Measurements from ENCODE around the gene STK10. TPM values are rescaled to one million over a fixed set of nuclear protein-coding genes. Genes with fewer than 3 reads are reported as not detected.
"Not testable (repeated sequence)": the region's sequence is repeated elsewhere in the genome, so short reads cannot be mapped to it uniquely, and the experiment has no call there.

STK10 gene
- total RNA-seq, 1 donor from 2014 or later: 8.8 TPM

DNA sequence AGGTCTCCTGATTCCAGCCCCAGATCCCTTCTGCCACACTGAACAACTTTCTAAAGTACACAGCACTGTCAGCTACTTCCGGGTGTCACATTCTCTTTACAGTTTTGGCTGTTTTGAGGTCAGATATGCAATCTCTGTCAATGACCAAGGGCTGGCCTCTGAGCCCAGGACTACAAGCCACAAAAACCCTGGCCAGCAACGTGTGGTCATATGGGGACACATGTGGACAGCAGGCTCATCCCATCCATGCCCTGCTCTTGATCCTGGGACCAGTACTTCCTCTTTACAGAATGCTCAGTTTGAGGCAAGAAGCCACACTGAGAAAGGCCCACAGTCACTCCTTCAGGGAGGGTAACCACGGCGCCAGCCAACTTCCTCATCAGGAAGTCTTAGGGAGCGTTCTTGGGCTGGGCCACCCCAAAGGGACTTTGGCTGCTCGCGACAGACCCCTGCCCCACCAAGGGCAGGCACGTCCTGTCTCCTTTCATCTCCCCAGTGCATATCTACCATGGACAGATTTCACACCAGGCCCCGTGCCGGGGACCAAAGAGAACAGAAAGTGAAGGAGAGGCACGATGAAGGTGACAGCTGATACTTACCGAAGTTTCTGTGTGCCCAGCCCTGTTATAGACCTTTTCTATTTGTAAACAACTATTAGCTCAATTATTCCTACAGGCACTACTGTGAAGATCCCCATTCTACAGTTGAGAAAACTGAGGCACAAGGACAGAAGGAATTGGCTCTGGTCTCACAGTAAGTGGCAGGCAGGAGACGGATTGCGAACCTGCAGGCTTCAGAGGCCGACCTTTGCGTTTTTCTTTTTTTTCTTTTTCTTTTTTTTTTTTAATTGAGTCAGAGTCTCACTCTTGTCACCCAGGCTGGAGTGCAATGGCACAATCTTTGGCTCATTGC is 37.3 kb downstream of the STK10 start:
- ATAC-seq (ENCODE audit: poor library complexity) (peak; percentile 80), DNase-seq (peak; percentile 84)
- intact Hi-C loops (cut with DNase I): no loop called here

DNA sequence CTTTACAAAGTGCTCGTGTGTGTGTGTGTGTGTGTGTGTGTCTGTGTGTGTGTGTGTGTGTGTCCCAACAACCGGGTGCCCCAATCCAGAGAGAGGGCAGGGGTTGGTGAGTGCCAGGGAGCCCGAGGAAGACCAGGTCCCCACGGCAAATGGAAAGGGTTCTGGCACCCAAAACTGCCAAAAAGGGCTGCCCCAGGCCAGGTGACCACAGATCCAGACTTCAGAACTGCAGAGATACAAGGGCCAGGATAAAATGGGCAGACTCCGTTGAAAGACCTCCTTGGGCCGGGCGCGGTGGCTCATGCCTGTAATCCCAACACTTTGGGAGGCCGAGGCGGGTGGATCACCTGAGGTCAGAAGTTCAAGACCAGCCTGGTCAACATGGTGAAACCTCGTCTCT is 38.5 kb downstream of the STK10 start:
- DNase-seq; ATAC-seq (ENCODE audit: poor library complexity); intact Hi-C loops (cut with DNase I): not testable (repeated sequence)

DNA sequence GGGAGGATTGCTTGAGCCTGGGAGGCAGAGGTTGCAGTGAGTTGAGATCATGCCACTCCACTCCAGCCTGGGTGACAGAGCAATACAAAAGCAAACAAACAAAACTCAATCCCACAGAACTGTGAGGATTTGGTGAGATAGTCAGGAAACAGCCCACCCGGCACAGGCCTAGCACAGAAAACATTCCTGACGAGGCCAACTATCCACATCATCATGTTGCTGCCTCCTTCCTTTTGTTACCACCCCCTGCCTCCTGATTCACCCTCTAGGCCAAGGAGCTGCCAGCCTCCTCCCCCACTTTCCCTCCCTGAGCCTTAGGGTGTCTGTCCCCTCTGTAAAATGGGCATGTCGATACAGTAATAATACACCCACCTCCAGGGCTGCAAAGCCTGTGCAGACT is 39.0 kb downstream of the STK10 start:
- DNase-seq: no peak
- intact Hi-C loops (cut with DNase I): no loop called here
- no peak for ATAC-seq (ENCODE audit: poor library complexity)

DNA sequence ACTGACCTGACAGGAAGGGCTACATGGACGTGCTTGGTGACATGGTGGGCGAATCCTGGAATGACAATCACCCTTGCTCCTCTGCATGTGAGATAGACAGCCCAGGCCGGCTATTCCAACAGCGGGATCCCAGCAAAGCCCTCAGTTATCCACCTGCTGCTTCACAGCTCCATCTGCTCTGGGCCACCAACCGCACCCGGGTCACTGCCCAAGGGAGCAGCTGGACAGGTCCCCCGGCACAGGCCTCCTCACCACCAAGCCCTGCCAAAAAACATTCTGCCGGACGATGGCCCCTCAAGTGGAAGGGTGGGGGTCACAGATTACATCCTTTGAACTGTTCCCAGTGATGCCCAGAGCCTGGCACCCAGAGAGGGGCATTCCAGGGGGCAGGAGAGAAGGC is 39.6 kb downstream of the STK10 start:
- no peak for ATAC-seq (ENCODE audit: poor library complexity)
- intact Hi-C loops (cut with DNase I): no loop called here
- no peak for DNase-seq

DNA sequence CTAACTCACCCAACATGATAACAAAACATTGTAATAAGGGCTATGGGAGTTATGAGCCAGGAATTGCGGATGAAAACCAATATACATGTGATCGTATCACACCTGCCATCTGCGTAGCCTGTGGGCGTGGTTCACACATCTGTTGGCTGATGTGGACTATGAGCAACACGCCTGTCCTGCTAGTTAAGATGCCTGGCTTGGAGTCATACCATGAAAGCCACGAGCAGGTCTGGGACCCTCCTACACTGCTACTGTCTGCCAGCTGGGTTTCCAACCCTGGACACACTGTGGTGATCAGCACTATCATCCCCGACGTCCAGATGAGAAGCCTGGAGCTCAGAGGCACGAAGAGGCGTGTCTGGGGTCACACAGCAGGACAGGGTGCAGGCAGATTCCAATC is 40.2 kb downstream of the STK10 start:
- intact Hi-C loops (cut with DNase I): no loop called here
- DNase-seq (peak; percentile 18), ATAC-seq (ENCODE audit: poor library complexity) (no peak)

DNA sequence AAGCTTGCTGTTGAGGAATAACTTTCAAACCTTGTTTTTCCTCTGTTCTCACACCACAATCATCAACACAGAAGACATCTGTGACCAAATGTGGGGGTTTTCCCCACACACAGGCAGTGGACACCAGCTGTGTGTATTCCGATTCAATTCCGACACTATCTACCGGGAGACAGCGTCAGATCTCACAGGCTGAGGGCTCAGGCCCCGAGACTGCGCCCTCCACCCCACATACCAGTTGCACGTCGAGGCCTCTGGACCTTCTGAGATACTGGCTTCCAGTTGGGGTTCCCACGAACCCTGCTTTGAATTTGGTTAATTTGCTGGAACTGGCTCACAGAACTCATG is 41.3 kb downstream of the STK10 start:
- ATAC-seq (ENCODE audit: poor library complexity) (no peak), DNase-seq (no peak)
- intact Hi-C loops (cut with DNase I): no loop called here

DNA sequence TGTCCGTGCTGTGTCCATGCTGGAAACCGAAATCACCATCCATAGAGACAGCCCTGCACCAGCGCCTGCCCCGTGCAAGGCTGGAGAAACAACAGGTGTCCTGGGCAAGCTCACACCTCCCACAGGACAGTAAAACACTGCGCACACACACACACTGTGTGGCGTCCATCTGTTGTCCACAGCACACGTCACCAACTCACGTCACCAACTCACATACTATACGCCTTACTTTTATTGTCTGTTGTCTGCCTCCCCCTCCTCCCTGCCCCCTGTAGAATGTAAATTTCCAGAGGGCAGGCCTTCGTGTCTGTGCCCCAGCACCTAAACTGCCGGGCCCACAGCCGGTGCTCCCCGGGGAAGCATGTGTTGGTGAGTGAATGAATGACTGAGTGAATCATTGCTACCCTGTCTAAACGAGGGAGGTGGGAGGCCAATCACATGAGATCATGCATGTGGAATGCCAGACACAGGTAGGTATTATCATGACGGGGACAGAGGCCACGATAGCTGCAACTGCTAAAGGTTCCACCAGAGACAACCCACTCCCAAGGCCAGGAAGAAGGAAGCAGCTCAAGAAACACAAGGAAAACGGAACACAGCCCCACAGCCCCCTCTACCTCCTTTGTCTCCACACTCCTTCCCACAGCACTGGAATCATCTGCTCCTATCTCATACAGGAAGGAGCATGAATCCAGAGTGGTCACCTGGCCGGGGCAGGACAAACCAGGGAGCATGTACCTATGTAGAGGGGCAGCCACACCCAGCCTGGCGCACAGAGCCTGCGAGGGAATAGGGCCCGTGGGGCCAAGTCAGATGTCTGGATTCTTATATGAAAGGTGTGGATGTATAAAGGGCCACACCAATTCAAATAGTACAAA is 41.9 kb downstream of the STK10 start:
- DNase-seq (no peak), ATAC-seq (ENCODE audit: poor library complexity) (no peak)
- intact Hi-C loops (cut with DNase I): no loop called here

DNA sequence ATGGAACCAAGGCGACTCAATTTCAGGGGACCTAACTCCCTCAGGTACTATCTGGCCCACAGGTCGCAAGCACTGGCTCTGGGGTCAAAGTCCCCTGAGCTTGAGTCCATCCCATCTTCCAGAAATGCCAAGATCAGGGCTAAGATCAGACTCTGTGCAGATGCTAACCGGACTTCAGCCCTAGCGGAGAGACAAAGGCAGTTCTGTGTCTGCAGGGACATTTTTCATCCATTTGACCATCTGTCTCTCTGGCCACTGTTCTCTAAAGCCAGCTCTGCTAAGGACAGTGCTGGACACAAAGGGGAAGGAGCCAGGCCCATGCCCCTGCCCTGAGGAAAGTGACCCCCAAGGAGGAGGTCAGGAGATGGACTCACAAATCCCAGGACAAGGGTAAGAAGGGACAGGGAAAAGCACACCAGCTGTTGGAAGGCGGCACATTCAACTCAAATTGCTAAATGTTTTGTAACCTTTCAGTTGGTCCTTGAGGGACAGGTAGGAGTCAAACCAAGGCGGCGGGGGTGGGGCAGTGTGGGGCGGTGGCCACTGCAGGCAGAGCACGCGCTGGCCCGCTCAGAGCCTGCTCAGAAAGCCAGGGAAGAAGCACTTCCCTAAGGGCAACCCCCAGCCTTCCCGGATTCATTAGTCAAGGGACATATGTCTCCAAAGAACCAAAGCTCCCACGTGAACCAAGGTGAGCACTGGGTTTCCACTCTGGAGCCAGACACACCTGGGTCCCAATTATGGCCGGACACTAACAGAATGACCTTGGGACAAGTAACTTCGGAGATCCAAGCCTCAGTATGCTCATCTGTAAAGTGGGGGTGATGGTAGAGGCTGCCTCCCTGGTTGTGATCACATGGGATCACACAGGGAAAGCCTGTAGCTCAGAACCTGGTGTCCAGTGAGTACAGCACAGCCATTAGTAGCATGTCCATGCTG is 42.8 kb downstream of the STK10 start:
- intact Hi-C loops (cut with DNase I): no loop called here
- ATAC-seq (ENCODE audit: poor library complexity): no peak
- no peak for DNase-seq

DNA sequence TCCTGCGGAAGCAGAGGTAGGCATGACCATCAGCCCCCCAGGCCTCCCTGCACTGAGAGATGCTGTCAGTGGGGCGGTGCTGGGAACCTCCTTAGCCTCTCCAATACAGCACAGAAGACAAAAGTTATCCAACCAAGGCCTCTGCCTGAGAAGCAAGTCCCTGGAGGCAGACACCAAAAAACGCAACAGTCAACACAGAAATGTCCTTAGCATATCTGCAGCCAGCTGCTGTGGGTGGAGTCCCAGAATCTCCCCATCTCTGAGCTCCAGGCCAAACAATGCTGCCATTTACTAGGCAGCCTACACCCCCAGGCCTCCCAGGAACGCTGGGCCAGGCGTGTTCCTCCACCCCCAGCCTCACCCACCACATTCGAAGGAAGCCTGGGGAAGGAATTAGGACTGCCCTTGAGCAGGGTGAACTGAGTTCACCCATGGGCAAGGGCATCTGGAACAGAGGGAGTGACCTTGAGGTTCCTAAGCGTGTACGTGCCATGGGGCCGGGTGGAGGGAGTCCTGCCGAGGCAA is 43.7 kb downstream of the STK10 start:
- ATAC-seq (ENCODE audit: poor library complexity) (peak; percentile 86), DNase-seq (peak; percentile 69)
- intact Hi-C loops (cut with DNase I): no loop called here

DNA sequence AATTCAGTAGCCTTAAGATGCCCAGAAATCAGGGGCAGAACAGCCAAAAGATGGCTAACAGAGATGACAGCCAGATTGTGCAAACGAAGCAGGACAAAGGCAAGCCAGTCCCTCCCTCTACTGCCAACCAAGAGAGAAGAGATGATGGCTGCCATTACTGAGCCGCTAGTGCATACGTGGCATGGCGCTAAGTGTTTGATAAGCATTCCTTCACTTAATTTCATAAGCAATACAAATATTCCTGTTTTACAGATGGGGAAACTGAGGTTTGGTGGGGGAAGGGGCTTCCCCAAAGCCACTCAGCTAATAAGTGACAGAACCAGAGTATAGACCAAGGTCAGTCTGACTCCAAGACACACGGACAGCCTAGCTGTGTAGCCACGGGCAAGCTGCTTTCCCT is 44.1 kb downstream of the STK10 start:
- intact Hi-C loops (cut with DNase I): no loop called here
- ATAC-seq (ENCODE audit: poor library complexity) (no peak), DNase-seq (no peak)

DNA sequence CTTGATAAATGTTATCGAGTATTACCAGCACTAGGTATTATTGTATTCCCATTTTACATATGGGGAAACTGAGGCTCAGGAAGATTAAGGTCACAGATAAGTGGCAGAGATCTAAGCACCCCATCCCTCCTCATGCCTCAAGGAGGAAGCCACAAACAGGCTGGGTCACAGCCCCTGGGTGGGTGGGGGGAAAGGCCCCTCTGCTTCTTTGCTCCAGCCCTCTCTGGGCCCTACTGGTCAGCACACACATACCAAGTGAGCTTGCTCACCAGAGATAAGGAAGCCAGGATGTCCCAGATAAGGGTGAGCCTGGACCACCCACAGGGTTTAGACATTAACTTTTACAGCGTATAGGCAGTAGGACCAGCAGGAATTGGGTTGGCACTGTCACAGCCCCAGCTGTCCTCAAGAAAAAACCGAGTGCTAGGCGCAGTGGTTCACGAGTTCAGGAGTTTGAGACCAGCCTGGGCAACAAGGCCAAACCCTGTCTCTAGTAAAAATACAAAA is 45.3 kb downstream of the STK10 start:
- intact Hi-C loops (cut with DNase I): no loop called here
- ATAC-seq (ENCODE audit: poor library complexity) (no peak), DNase-seq (no peak)

DNA sequence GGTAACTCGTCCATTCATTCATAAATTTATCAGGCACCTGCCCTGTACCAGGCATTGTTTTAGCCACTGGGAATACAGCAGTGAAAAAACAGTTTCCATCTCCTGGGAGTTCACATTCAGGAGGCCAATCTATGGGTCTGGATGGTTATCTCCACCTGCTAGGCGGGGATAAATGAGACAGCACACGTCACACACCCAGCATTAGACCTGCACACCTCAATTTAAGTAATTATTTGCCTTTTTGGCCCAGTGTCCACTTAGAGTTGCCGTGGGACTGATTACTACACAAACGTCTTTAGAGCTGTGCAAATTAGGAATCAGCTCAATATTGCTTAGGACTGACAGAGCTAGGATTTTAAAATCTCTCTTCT is 46.1 kb downstream of the STK10 start:
- ATAC-seq (ENCODE audit: poor library complexity): no peak
- no peak for DNase-seq
- intact Hi-C loops (cut with DNase I): no loop called here

DNA sequence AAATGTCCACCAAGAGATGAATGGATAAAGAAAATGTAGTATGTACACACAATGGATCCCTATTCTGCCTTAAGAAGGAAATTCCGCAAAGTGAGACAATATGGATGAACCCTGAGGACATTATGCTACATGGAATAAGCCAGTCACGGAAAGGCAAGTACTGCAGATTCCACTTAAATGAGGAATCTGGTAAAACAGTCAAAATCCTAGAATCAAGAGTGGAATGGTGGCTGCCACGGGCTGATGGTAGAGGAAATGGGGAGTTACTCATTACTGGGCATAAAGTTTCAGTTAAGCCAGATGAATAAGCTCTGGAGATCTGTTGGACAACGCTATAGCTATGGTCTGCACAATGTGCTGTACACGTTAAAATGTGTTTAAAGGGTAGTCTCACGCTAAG is 47.2 kb downstream of the STK10 start:
- intact Hi-C loops (cut with DNase I): no loop called here
- ATAC-seq (ENCODE audit: poor library complexity): no peak
- no peak for DNase-seq

DNA sequence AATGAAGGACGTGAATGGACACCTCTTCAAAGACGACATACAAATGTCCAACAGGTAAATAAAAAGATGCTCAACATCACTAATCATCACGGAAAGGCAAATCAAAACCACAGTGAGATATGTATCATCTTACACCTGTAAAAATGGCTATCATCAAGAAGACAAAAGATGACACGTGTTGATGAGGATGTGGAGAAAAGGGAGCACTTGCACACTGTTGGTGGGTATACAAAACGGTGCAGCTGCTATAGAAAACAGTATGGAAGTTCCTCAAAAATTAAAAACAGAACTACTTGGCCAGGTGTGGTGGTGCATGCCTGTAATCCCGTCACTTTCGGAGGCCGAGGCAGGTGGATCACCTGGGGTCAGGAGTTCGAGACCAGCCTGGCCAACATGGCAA is 47.9 kb downstream of the STK10 start:
- DNase-seq: no peak
- ATAC-seq (ENCODE audit: poor library complexity): no peak

DNA sequence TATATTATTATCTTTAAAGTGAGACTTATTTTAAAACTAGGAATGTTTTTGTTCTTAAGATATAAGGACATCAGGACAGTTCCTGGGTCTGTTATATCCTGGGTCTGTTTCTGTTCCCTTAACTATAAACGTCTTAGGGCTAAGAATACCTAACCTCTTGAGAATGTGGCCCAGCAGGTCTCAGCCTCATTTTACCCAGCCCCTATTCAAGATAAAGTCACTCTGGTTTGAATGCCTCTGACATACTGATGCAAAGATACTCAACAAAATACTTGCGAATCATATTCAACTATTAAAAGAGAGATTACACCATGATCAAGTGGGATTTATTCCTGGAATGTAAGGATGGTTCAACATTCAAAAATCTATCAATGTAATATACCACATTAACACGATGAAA is 51.0 kb downstream of the STK10 start:
- no peak for ATAC-seq (ENCODE audit: poor library complexity)
- intact Hi-C loops (cut with DNase I): no loop called here
- no peak for DNase-seq

More for the DNA sequence above, 47.9 kb downstream of the STK10 start:
- intact Hi-C loops (cut with DNase I): no loop called here

DNA sequence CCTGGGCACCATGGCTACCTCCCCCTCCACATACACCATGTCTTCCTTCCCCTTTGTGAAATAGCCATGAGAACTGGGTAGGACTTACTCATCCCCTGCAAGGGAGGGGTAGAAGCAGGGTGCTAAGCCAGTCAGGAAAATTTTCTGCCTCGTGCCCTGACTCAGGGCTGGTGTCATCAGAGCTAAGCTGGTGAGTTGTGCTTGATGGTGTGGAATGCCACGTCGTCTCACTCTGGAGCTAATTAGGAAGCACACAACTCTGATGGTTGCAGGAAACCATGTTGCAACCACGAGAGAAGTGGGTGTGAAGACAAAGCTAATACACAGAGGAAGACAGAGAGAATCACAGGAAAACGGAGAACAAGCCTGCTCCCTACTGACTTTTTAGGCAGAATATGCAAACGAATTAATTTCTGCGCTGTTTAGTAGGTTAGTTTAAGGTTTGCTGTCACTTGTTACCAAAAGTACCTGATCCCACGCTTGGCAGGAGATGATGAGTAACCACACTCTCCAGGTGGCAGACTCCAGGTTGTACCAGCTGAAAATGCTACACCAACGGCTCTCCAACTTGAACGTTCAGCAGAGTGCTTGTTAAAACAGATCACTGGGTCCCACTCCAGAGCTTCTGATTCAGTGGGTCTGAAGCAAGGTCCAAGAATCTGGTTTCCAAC is 54.5 kb downstream of the STK10 start:
- DNase-seq (no peak), ATAC-seq (ENCODE audit: poor library complexity) (peak; percentile 66)
- intact Hi-C loops (cut with DNase I): no loop called here

DNA sequence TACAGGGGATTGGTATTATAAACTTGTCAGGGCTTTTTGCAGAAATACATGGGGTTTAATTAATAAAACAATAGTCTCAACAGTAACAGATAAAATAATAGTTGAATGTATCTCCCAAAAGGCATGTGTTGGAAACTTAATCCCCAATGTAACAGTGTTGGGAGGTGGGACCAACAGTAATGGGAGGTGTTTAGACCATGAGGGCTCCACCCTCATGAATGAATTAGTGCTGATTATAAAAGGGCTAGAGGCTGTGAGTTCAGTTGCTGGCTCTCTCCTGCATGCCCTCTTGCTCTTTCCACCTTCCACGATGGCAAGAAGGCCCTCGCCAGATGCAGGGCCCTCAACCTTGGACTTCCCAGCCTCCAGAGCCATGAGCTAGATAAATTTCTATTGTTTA is 56.3 kb downstream of the STK10 start:
- intact Hi-C loops (cut with DNase I): no loop called here
- DNase-seq (no peak), ATAC-seq (ENCODE audit: poor library complexity) (no peak)
